GM23338 (cell line): Measurements from ENCODE around the gene RGS16. TPM values are rescaled to one million over a fixed set of nuclear protein-coding genes. Genes with fewer than 3 reads are reported as not detected.

Source experiments
- ATAC-seq: fragments of 200-7000 bp; cut with Tn5 transposase; 3 replicates; pipeline ENCODE4 v1.9.1; 2020
- DNase-seq: peaks from one replicate; pipeline ENCODE4 v3.0.0-alpha.2; 2015; ENCODE audit warnings: low spot score
- H2AFZ ChIP-seq: fragments of 200-600 bp; sonication (generic); 2 replicates; pipeline ENCODE4 v1.8.0; 2016; ENCODE audit warnings: antibody characterized with exemption, mild to moderate bottlenecking, moderate library complexity
- H3F3A ChIP-seq: fragments of 200-600 bp; sonication (generic); replicated peaks from 2 replicates; pipeline ENCODE4 v1.8.0; 2017; ENCODE audit warnings: antibody characterized with exemption, mixed run types, low read depth
- H3K27ac ChIP-seq: fragments of 200-600 bp; sonication (generic); 2 replicates; pipeline ENCODE4 v1.6.1; 2016; ENCODE audit warnings: low read depth
- H3K27me3 ChIP-seq: fragments of 200-600 bp; sonication (generic); 2 replicates; pipeline ENCODE4 v1.8.0; 2016; ENCODE audit warnings: mild to moderate bottlenecking, mixed run types, moderate library complexity; ENCODE audit not compliant: insufficient read depth
- H3K36me3 ChIP-seq: fragments of 200-600 bp; sonication (generic); 2 replicates; pipeline ENCODE4 v1.8.0; 2016; ENCODE audit warnings: mild to moderate bottlenecking; ENCODE audit not compliant: insufficient read depth
- H3K4me1 ChIP-seq: fragments of 200-600 bp; sonication (generic); 2 replicates; pipeline ENCODE4 v1.8.0; 2016; ENCODE audit warnings: mild to moderate bottlenecking, moderate library complexity; ENCODE audit not compliant: insufficient read depth
- H3K4me2 ChIP-seq: fragments of 200-600 bp; sonication (generic); 2 replicates; pipeline ENCODE4 v1.7.1; 2017; ENCODE audit warnings: mixed run types
- H3K4me3 ChIP-seq: fragments of 200-600 bp; sonication (generic); 2 replicates; pipeline ENCODE4 v1.6.1; 2016; ENCODE audit warnings: mixed run types
- H3K79me2 ChIP-seq: fragments of 200-600 bp; sonication (generic); replicated peaks from 2 replicates; pipeline ENCODE4 v1.8.0; 2017; ENCODE audit warnings: mild to moderate bottlenecking; ENCODE audit not compliant: insufficient read depth
- H3K9me2 ChIP-seq: fragments of 200-600 bp; sonication (generic); 2 replicates; pipeline ENCODE4 v1.8.0; 2017; ENCODE audit not compliant: insufficient read depth
- H4K20me1 ChIP-seq: fragments of 200-600 bp; sonication (generic); replicated peaks from 2 replicates; pipeline ENCODE4 v1.8.0; 2017; ENCODE audit warnings: mild to moderate bottlenecking; ENCODE audit not compliant: insufficient read depth
- H3K27ac Mint-ChIP-seq: 2 replicates; pipeline ENCODE4 v1.8.0; 2020; ENCODE audit warnings: inconsistent platforms, mild to moderate bottlenecking, moderate library complexity, mixed read lengths
- H3K27me3 Mint-ChIP-seq: 3 replicates; pipeline ENCODE4 v1.8.0; 2022; ENCODE audit warnings: low read depth, mild to moderate bottlenecking, moderate library complexity, mixed read lengths, inconsistent platforms; ENCODE audit not compliant: insufficient read depth, poor library complexity
- H3K36me3 Mint-ChIP-seq: 3 replicates; pipeline ENCODE4 v1.8.0; 2021; ENCODE audit warnings: low read depth, mild to moderate bottlenecking, inconsistent platforms, moderate library complexity, mixed read lengths
- H3K4me1 Mint-ChIP-seq: 3 replicates; pipeline ENCODE4 v1.8.0; 2020; ENCODE audit warnings: mild to moderate bottlenecking, inconsistent platforms, mixed read lengths
- H3K4me3 Mint-ChIP-seq: 3 replicates; pipeline ENCODE4 v1.8.0; 2021; ENCODE audit warnings: moderate library complexity, mild to moderate bottlenecking, inconsistent platforms, mixed read lengths
- H3K9me3 Mint-ChIP-seq: 3 replicates; pipeline ENCODE4 v1.8.0; 2020; ENCODE audit warnings: moderate library complexity, mild to moderate bottlenecking, inconsistent platforms, mixed read lengths
- CREB1 ChIP-seq: fragments of 250-450 bp; sonication (Bioruptor Pico); IDR thresholded peaks from 2 replicates; pipeline ENCODE4 v1.5.0; 2020; ENCODE audit warnings: low read depth, mild to moderate bottlenecking, moderate library complexity
- CTCF ChIP-seq, 2 experiments: fragments of 200-600 bp in 1 of 2; sonication (generic) in 1 of 2; conservative IDR thresholded peaks; 2 replicates each; pipeline versions ENCODE4 v1.5.1 to v1.6.1; 2016 to 2017; ENCODE audit warnings: antibody characterized with exemption in 2 of 2, low read depth in 2 of 2, mild to moderate bottlenecking in 2 of 2, moderate library complexity in 1 of 2
- ETS1 ChIP-seq: IDR thresholded peaks from 2 replicates; pipeline ENCODE4 v1.6.1; 2016; ENCODE audit warnings: antibody characterized with exemption
- EZH2 ChIP-seq: fragments of 200-600 bp; sonication (generic); IDR thresholded peaks from one replicate; pipeline ENCODE4 v1.8.0; 2017; ENCODE audit warnings: antibody characterized with exemption, mild to moderate bottlenecking, low read depth; ENCODE audit not compliant: unreplicated experiment
- EZH2phosphoT487 ChIP-seq: fragments of 200-600 bp; sonication (generic); IDR thresholded peaks from one replicate; pipeline ENCODE4 v1.8.1; 2018; ENCODE audit warnings: antibody characterized with exemption; ENCODE audit not compliant: unreplicated experiment
- JUNB ChIP-seq: IDR thresholded peaks from one replicate; pipeline ENCODE4 v1.6.1; 2016; ENCODE audit warnings: antibody characterized with exemption; ENCODE audit not compliant: unreplicated experiment
- NANOG ChIP-seq: IDR thresholded peaks from 2 replicates; pipeline ENCODE4 v1.6.1; 2016; ENCODE audit warnings: antibody characterized with exemption, borderline replicate concordance
- POLR2AphosphoS5 ChIP-seq: IDR thresholded peaks from 2 replicates; pipeline ENCODE4 v1.6.1; 2016; ENCODE audit warnings: antibody characterized with exemption, low read depth
- REST ChIP-seq: IDR thresholded peaks from one replicate; pipeline ENCODE4 v1.6.1; 2018; ENCODE audit warnings: antibody characterized with exemption; ENCODE audit not compliant: unreplicated experiment
- STAT1 ChIP-seq: IDR thresholded peaks from one replicate; pipeline ENCODE4 v1.6.1; 2016; ENCODE audit warnings: antibody characterized with exemption; ENCODE audit not compliant: unreplicated experiment
- ZNF114 ChIP-seq: fragments of 250-450 bp; sonication (Bioruptor Pico); IDR thresholded peaks from 2 replicates; pipeline ENCODE4 v1.5.0; 2020; ENCODE audit warnings: mild to moderate bottlenecking, moderate library complexity
- ZNF331 ChIP-seq: fragments of 250-450 bp; sonication (Bioruptor Pico); IDR thresholded peaks from 2 replicates; pipeline ENCODE4 v1.5.0; 2020; ENCODE audit warnings: low read depth, mild to moderate bottlenecking, moderate library complexity
- ZNF462 ChIP-seq: fragments of 250-450 bp; sonication (Bioruptor Pico); IDR thresholded peaks from 2 replicates; pipeline ENCODE4 v1.5.0; 2020; ENCODE audit warnings: mild to moderate bottlenecking, moderate library complexity
- polyA plus RNA-seq: library from polyadenylated mRNA; unstranded; fragments of >200 nt; fragmentation: Nextera tagmentation; extraction: Ambion mirVana; gene quantifications from 2 replicates; pipeline ENCODE4 v1.2.1, GENCODE V29; 2016
- total RNA-seq: library from RNA; depleted of rRNA; stranded (reverse); fragments of >200 nt; shearing (Covaris generic); gene quantifications from 2 replicates; pipeline ENCODE4 v1.2.3, GENCODE V29; 2014

RGS16 gene
- total and polyA plus RNA-seq, 2 experiments from 2014 or later, result 15.4 to 31.6 TPM

GRCh38 chr1:182598296-182598695, 5.9 kb downstream of the RGS16 start:
- Mint-ChIP-seq H3K36me3 (no peaks in the 10 kb centered on the region), H3K4me1 (peaks cover 4% of the 10 kb centered on the region), H3K4me3 (no peak overlapping the region), H3K27ac (no peak overlapping the region), H3K27me3 (peaks cover 4% of the 10 kb centered on the region), H3K9me3 (no peaks in the 10 kb centered on the region)
- no peak for DNase-seq
- H3K27me3 ChIP-seq, result peaks cover 7% of the 10 kb centered on the region; the same call in 1 of the 2 replicates
- no peak overlapping the region for H3K4me2 ChIP-seq
- no peak for TF ChIP-seq EZH2phosphoT487
- no peak for TF ChIP-seq ETS1
- no peak for TF ChIP-seq JUNB
- no peak for TF ChIP-seq ZNF331 (CRISPR knock-in tag)
- no peak for TF ChIP-seq ZNF462
- no peak for TF ChIP-seq CTCF (conservative IDR thresholded peaks at IDR 0.05; ENCODE audit: low read depth in 2 of 2)
- no peak for TF ChIP-seq CREB1
- no peak for TF ChIP-seq ZNF114 (CRISPR knock-in tag)
- no peak for TF ChIP-seq NANOG
- TF ChIP-seq REST, result no peak
- no peak for TF ChIP-seq POLR2AphosphoS5
- no peak for TF ChIP-seq STAT1
- no peak for TF ChIP-seq EZH2
- H3F3A ChIP-seq, result 0 out of 2 replicates have a peak, but pooled peaks cover 3% of the 10 kb centered on the region
- no peak overlapping the region for H3K27ac ChIP-seq
- ATAC-seq, result no peak
- peaks cover 18% of the 10 kb centered on the region for H3K36me3 ChIP-seq
- H3K4me3 ChIP-seq, result no peak overlapping the region
- H4K20me1 ChIP-seq, result peaks cover 6% of the 10 kb centered on the region; the same call in 1 of the 2 replicates
- no peak overlapping the region for H2AFZ ChIP-seq
- H3K79me2 ChIP-seq, result peaks cover 13% of the 10 kb centered on the region
- H3K4me1 ChIP-seq, result peaks cover 18% of the 10 kb centered on the region
- no peaks in the 10 kb centered on the region for H3K9me2 ChIP-seq
